ENCODE data around the gene LEAP2.

Gene LEAP2

GRCh38 chr5:132873119-132873929 lies at the start of gene LEAP2:
Gene LEAP2 (plus strand): TSS chr5:132873668. CDS start chr5:132873695, 27 bp downstream.
- H3K36me3 ChIP-seq = peaks cover 87% of the 10 kb centered on the region
- H3K9ac ChIP-seq = no peak within 1 kb of the TSS
- no peak within 1 kb of the TSS for H3K27ac ChIP-seq
- H3K27me3 ChIP-seq = no peaks in the 10 kb centered on the region
- no peak for TF ChIP-seq Cebpa-rat (IDR thresholded peaks at IDR 0.05)
- peaks cover 4% of the 10 kb centered on the region; the same call in 1 of the 2 replicates for H4K20me1 ChIP-seq
- no peak within 1 kb of the TSS for H3K4me3 ChIP-seq
- H3K4me2 ChIP-seq = no peak within 1 kb of the TSS
- H3K4me1 ChIP-seq = no peaks in the 10 kb centered on the region
- no peaks in the 10 kb centered on the region for H3K9me3 ChIP-seq

GRCh38 chr5:132824426-132824825 lies 49.0 kb upstream of the LEAP2 start:
- Histone ChIP-seq H3K4me3 (no peak overlapping the region), H3K4me1 (no peaks in the 10 kb centered on the region; the same call in 1 of the 2 replicates), H3K9me3 (no peaks in the 10 kb centered on the region), H4K20me1 (peaks cover 35% of the 10 kb centered on the region; the same call in 1 of the 2 replicates), H3K36me3 (no peaks in the 10 kb centered on the region), H3K4me2 (no peak overlapping the region), H3K27ac (no peak overlapping the region), H3K27me3 (peaks cover 100% of the 10 kb centered on the region), H3K9ac (no peak overlapping the region)
- no peak for TF ChIP-seq Cebpa-rat (IDR thresholded peaks at IDR 0.05)

GRCh38 chr5:132825033-132825833 lies 48.2 kb upstream of the LEAP2 start:
- Histone ChIP-seq H3K4me3 (no peak overlapping the region), H3K4me1 (no peaks in the 10 kb centered on the region; the same call in 1 of the 2 replicates), H3K9ac (no peak overlapping the region), H3K27ac (no peak overlapping the region), H3K4me2 (no peak overlapping the region), H3K9me3 (no peaks in the 10 kb centered on the region), H4K20me1 (peaks cover 35% of the 10 kb centered on the region; the same call in 1 of the 2 replicates), H3K36me3 (no peaks in the 10 kb centered on the region), H3K27me3 (peaks cover 100% of the 10 kb centered on the region)
- TF ChIP-seq Cebpa-rat (IDR thresholded peaks at IDR 0.05) = no peak

- no peak overlapping the region for H3K9ac ChIP-seq
- H3K9me3 ChIP-seq = no peaks in the 10 kb centered on the region
- H3K27ac ChIP-seq = no peak overlapping the region
- H3K4me1 ChIP-seq = peaks cover 5% of the 10 kb centered on the region
- no peak overlapping the region for H3K4me2 ChIP-seq
- no peak overlapping the region for H3K4me3 ChIP-seq
- H4K20me1 ChIP-seq = peaks cover 35% of the 10 kb centered on the region; the same call in 1 of the 2 replicates
- H3K36me3 ChIP-seq = no peaks in the 10 kb centered on the region
- H3K27me3 ChIP-seq = peaks cover 100% of the 10 kb centered on the region
- no peak for TF ChIP-seq Cebpa-rat (IDR thresholded peaks at IDR 0.05)
These were observed 47.6 kb upstream of the LEAP2 start for GRCh38 chr5:132825834-132826391.

GRCh38 chr5:132826424-132827082 lies 46.9 kb upstream of the LEAP2 start:
- Histone ChIP-seq H3K9ac (no peak overlapping the region), H3K36me3 (no peaks in the 10 kb centered on the region), H3K4me1 (peaks cover 5% of the 10 kb centered on the region), H4K20me1 (peaks cover 35% of the 10 kb centered on the region; the same call in 1 of the 2 replicates), H3K27me3 (peaks cover 100% of the 10 kb centered on the region), H3K4me3 (no peak overlapping the region), H3K27ac (no peak overlapping the region), H3K4me2 (no peak overlapping the region), H3K9me3 (no peaks in the 10 kb centered on the region)
- TF ChIP-seq Cebpa-rat (IDR thresholded peaks at IDR 0.05) = no peak

GRCh38 chr5:132827943-132828673 lies 45.4 kb upstream of the LEAP2 start:
- Histone ChIP-seq H3K27me3 (peaks cover 92% of the 10 kb centered on the region), H3K9ac (no peak overlapping the region), H3K4me3 (no peak overlapping the region), H3K27ac (no peak overlapping the region), H3K4me2 (no peak overlapping the region), H3K36me3 (no peaks in the 10 kb centered on the region), H4K20me1 (peaks cover 30% of the 10 kb centered on the region; the same call in 1 of the 2 replicates), H3K4me1 (peaks cover 5% of the 10 kb centered on the region), H3K9me3 (no peaks in the 10 kb centered on the region)
- no peak for TF ChIP-seq Cebpa-rat (IDR thresholded peaks at IDR 0.05)

GRCh38 chr5:132828846-132829494 lies 44.5 kb upstream of the LEAP2 start:
- H4K20me1 ChIP-seq = peaks cover 24% of the 10 kb centered on the region; the same call in 1 of the 2 replicates
- peaks cover 5% of the 10 kb centered on the region for H3K4me1 ChIP-seq
- no peaks in the 10 kb centered on the region for H3K36me3 ChIP-seq
- H3K27me3 ChIP-seq = peaks cover 84% of the 10 kb centered on the region
- TF ChIP-seq Cebpa-rat (IDR thresholded peaks at IDR 0.05) = no peak
- no peak overlapping the region for H3K27ac ChIP-seq
- no peaks in the 10 kb centered on the region for H3K9me3 ChIP-seq
- no peak overlapping the region for H3K4me3 ChIP-seq
- H3K9ac ChIP-seq = no peak overlapping the region
- H3K4me2 ChIP-seq = no peak overlapping the region

- no peaks in the 10 kb centered on the region for H3K36me3 ChIP-seq
- peak overlapping the region; percentile 77 for H3K4me3 ChIP-seq
- no peaks in the 10 kb centered on the region for H3K9me3 ChIP-seq
- H3K27ac ChIP-seq = 0 out of 2 replicates have a peak overlapping the region, but pooled peaks have one; percentile 15
- peaks cover 5% of the 10 kb centered on the region for H3K4me1 ChIP-seq
- peak overlapping the region; percentile 95 for H3K4me2 ChIP-seq
- peak overlapping the region; percentile 60 for H3K9ac ChIP-seq
- no peak for TF ChIP-seq Cebpa-rat (IDR thresholded peaks at IDR 0.05)
- H3K27me3 ChIP-seq = peaks cover 74% of the 10 kb centered on the region
- peaks cover 18% of the 10 kb centered on the region; the same call in 1 of the 2 replicates for H4K20me1 ChIP-seq
These were observed 43.6 kb upstream of the LEAP2 start for GRCh38 chr5:132829742-132830435.

Measured in BLaER1 (cell line).